NCI-H2029 treated with DMSO at 0.1 percent for 48 hours (cell line): Measurements from ENCODE around the gene LARGE1.

ENCODE experiments used
- DNase-seq: peaks from one replicate; lab custom pipeline; 2025; lab: John Stamatoyannopoulos, UW

Gene LARGE1

DNA sequence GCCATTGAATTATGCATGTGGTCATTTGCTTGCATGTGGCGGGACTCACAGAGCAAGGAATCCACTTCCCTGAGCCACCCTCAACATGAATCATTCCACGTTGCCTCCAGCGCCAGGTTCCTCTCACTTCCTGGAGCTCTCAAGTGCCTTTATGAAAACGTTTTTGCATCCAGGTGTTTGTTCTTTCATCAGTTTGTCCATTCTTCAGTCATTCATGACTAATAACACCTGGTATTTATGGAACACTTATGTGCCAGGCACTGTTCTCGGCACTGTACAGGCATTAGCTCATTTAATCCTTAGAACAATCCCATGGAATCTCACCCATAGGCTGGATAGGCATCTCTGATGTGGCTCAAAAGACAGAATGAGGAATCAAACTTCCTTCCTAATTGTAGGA is 606.0 kb downstream of the LARGE1 start:
- DNase-seq: no peak

DNA sequence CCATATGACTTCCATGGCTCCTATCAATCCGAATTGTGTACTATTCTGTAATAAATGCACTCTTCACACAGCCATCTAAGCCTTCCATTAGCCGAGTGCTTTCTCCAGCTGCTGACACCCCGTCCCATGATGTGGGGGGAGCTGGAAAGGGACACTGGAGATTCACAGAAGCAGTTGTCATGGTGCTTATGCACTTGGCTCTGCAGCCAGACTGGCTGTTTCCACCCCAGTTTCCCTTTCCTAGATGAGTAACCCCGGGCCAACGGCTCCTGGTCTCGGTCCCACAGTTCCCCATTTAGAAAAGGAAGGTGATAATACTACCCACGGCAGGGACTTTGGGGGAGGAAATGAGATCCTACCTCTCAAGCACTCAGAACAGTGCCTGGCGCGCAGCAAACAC is 617.2 kb downstream of the LARGE1 start:
- no peak for DNase-seq

DNA sequence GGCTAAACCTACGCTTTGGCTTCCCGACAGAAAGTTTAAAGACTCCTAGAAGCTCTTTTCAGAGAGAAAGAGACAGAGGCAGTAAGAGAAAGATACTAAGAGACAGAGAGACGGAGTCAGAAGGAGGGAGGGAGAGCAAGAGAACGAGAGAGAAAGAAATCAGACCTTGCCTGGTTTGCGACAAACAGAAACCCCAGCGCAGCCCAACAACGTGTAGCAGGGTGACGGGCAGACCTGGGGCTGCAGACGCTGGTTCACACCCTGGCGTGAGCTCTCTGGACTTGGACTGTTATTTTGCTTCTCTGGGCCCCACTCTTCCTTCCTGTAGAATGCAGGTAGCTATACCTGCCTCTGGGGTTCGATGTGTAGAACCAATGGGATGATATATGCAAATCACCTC is 617.7 kb downstream of the LARGE1 start:
- no peak for DNase-seq

DNA sequence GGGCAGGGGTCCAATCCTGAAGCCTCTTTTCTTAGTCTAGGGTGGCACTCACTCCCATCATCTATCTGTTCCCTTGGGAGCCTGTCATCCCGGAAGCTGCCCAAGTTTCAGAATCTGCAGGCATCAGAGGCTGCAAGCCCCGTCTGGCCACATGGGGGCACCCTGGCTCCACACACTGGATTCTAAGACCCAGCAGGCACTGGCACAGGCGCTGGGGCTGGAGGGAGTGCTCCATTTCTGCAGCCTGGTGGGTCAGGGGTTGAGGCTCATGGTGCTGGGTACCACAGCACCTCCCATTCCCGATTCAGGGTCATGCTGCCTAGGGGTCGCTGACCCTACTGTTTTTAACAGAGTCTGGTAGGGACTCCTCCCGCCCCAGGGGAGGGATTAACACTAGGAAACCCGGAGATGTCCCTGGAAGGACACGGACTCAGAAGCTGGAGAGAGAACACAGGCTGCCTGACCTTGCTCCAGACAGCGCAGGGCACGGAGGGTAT is 618.2 kb downstream of the LARGE1 start:
- peak; percentile 31 for DNase-seq

DNA sequence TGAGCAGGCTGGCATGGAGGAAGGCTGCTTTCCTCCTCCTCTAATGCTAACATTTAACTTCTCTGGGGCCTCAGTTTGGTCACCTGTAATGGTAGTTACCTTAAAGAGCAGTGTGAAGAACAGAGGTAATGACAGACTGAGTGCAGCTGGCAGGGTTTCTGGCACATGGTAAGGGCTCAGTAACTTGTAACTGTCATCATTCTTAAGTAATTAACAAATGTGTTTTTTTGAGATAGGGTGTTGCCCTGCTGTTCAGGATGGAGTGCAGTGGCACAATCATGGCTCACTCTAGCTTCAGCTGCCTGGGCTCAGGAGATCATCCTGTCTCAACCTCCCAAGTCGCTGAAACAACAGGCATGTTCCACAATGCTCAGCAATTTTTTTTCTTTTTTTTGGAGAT is 620.1 kb downstream of the LARGE1 start:
- DNase-seq: no peak

DNA sequence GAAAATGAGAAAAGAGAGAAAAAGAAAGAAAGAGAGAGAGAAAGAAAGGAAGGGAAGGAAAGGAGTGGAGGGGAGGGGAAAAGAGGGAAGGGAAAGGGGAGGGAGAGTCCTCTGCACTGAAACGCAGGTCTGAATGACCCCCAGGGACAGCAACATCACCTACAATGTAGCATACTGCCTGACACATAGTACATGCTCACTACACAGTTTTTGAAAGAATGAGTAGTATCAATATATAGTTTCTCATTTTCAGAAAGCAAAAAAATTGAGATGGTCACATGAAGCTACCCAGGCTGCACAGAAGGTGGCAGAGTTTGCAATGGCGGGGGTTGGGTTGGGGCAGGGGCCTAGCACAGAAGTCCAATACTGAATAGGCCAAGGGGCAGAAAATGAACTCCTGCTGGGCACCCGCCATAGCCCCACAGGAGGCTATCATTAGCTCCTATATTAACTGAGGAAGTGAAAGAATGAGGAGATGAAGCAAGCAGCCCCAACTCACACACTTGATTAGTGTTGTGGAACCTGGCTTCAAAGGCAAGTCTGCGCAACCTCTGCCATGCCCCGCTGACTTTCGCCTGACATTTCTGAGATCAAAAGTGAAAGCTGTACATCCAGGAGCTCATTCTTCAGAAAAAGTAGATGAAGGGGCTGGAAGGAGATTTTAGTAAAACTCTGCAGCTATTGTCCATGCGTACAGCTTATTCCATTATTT is 620.9 kb downstream of the LARGE1 start:
- DNase-seq: no peak

DNA sequence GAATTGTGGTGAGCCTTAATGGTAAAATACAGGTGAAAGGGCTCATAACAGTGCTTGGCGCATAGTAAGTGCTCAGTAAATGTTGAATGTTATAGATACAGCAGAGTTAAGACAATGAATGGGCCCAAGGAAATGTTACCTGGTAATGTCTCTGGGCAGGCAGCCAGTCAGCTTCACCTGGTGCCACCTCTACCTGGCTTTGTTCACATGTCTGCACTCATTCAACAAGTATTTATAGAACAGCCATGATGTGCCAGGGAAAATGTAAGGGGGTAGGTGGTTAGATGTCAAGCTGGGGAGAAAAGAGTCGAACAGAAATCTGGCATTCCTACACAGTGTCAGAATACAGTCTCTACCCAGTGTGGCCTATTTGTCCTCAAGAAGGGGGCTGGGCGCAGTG is 623.3 kb downstream of the LARGE1 start:
- DNase-seq: peak; percentile 92

DNA sequence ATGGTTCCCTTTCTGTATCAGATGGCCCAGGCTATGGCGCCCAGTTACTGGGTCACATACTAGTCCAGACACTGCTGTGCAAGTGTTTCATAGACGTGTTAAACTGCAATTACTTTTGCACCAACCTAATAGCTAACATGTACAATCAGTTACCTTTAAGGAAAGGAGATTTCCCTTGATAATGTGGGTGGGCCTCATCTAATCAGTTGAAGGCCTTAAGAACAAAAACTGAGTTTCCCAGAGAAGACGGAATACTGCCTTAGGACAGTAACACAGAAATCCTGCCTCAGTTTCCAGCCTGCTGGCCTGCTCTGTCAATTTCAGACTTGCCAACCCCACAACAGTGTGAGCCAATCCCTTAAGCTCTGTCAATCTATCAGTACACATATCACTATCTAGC is 632.2 kb downstream of the LARGE1 start:
- DNase-seq: no peak

DNA sequence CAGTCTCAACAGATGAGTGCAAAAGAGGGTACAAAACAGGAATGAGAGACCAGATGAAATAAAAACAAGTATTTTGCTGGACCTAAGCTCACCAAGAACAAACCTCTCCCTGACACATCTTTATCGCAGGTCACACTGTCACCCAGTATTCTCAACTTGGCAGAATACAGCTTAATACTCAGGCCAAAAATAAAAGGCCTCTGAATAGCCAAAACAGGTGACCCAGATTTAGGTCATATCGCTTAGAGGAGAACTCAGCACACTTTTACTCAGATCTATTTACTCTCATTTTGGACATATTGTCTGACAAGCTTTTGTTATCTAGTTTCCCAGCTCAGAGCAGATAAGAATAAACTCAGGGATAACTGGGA is 645.2 kb downstream of the LARGE1 start:
- DNase-seq: no peak

DNA sequence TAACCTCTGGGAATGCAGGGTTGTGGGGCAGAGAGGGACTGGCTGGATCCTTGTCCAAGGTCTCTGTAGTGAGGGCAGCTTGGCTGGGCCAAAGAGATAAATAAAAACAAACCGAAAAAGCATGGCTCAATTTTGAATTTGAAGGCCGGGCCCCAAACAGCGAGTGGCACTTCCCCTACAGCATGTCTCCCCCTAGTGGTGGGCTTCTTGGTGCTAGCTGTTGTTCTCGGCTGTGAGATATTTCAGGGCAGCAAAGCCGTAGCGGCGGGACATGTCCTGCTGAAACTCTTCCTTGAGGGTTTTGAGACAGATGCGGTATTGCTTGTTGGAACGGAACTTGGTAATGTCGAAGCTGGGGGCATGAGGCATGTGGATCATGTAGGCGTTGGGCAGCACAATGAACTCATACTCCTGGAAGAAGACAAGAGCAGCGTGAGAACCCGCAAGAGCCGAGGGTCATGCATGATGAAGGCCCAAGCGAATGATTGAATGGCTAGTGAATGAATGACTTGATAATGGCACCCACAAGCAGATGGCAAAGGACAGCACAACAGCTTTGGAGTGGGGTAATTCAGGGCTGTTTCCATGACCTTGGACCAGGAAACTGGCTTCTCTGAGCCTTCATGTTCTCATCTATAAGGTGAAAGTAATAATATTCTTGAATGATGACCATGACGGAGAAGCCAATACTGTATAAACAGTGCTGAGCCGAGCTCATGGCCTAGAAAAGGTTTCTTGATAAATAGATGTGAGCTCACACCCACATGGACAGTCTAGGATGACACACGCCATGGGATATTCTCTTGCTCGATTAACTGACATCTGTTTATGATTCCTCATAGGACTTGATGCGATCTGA is 645.8 kb downstream of the LARGE1 start:
- no peak for DNase-seq

DNA sequence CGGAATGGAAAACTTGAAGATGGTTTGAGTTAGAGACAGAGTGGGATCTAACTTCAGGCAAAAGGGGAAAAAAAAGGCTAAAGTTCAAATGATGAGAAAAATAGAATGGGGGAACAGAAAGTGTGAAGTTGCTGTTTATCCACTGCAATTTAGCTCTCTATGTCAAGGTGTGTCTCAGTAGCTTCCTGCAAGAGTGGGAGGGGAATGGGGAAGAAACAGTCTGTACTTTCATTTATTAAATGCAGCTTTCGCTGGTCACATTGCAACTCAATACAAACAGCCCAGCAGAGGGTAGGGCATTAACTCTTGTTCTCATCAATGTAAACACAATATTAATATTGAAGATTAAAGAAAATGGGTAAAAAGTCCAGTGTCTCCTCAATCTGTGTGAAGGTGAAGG is 647.4 kb downstream of the LARGE1 start:
- no peak for DNase-seq

DNA sequence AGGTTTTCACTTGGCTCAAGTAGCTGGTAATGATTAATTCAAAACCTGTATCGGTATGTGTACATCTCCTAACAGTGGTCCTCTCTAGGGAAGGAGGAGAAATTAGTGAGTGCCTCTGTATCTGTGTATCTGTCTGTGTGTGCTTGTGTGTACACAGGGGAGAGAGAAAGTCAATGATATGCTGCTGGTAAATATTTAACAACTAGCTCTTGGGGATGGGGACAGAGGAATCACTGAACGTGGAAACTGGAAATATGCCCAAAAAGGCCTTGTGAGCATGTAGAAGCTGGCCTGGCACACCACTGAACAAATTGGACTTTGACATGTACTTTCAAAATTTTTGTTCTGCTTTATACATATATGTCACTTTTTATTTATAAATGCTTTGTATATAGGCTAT is 648.1 kb downstream of the LARGE1 start:
- DNase-seq: peak; percentile 48

DNA sequence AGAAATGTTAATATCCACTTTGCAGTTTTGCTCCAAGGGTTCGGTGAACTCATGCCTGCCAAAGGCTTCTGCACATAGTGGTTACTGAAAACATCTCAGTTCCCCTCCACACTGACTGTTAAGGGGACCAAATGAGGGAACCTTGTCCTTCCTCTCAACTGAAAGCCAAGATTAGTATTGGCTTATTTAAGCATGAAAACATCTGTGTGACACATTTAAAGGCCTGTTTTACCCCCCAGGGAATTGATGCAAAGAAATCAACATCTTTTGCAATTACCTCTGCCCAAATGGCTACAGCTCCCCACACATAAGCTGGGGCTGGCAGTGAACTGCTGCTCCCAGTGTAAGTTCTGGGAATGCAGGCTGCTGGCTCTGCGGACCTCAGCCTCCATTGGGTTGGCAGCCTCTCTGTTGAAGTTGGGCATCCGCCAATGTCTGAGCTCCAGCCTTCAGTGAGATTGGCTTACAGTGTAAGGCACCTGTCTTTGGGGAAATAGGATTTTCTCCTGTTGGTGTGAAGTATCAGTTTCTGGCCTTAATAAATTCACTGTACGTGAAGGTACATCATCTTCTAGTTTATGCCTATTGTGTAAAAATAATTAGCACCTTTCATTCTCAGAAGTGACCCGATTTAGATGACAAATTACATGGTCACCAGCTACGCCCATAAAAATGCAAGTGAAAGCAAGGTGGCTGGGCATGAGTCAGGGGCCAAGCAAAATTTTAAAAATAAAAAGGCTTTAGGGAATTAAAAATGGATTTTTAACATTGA is 648.7 kb downstream of the LARGE1 start:
- peak; percentile 28 for DNase-seq

DNA sequence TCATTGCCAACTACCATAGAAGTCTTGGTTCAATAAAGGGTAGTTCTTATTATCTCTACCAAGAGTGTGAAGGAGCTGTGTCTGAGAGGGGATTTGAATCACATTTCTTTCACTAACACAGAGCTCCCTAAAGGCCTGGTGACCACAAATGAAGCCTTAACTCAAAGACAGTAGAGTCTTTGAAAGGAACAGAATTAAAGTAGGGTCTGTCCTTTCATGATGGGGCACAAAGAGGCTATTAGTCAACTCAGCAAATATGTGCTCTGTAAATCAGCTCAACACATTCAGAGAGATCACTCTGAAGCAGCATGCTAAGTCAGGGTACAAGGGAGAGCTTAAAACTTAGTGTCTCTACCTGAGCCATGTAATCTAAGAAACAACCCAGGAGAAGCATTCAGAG is 649.7 kb downstream of the LARGE1 start:
- DNase-seq: no peak

DNA sequence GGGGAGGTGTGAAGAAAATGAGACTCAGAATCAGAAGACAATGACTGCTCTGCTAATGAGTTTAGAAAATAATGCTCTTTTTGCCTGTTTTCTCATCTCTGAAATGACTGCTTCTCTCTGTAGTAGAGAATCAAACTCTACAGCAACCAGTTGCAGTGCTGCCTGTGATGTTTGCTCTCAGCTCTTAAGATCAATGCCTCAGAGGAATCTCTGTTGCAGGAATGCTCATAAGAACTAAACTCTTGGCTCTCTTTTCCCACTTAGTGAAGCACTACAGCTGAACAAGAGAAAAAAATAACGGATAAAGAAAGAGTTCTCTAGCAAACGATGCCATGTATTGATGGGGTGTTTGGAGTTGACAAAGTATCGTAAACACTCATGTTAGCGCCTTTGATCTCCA is 658.6 kb downstream of the LARGE1 start:
- no peak for DNase-seq

DNA sequence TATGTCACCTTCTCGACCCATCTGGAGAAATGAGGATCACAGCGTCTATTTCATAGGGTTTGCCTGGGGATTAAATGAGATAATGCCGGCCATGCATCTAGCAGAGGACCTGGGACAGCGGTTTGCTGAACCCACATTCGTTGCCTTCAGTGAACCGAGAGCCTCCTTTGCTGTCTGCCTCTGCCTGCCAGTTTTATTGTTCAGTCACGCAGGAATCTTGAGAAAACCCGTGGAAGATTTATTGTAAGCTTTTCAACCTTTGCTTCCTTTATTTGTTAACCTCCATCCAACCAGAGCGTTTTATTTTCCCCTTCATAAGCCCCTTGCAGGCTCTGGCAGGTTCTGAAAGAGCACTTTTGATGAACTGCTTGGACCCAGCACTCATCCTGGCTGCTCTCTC is 659.8 kb downstream of the LARGE1 start:
- DNase-seq: no peak

DNA sequence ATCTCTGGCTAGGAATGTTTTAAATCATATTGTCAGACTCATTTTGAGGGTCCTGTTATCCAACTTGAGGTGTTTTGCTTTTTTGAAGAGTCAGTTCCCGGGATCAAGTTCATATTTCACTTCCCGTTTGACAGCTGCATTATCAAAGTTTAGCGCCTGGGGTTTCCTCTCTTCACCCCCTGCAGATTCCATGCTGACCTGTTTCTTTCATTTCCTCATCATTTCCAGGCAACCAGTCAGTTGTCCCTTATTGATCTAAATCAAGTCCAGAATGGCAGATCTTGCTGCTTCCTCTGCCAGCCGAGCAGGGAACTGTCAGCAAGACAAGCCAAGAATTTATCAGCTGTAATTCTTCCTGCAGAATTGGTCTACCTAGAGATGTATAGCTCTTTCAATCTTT is 664.5 kb downstream of the LARGE1 start:
- no peak for DNase-seq

DNA sequence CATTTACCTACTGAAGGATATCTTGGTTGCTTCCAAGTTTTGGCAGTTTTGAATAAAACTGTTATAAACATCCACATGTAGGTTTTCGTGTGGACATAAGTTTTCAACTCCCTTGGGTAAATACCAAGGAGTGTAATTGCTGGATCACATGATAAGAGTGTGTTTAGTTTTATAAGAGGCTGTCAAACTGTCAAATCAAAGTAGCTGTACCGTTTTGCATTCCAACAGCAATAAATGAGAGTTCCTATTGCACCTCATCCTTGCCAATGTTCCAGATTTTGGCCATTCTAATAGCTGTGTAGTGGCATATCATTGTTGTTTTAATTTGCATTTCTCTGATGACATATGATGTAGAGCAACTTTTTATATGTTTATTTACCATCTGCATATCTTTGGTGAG is 671.3 kb downstream of the LARGE1 start:
- no peak for DNase-seq

DNA sequence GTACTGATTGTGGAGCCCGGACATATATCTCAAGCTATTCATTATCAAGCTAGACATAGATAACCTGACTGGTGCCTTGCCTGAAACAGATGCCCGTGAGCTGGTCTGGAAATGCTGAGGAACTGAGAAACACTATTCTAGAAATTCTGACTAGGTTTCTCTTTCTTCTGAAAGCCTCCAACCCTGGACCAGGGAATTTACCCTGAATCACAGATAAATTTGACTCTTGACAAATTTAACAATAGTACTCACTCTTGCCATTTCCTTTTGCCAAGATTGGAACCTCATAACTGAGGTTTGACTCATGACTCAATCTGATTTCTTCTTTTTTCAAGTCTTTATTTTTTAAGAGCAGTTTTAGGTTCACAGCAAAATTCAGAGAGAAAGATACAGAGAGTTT is 672.5 kb downstream of the LARGE1 start:
- DNase-seq: no peak

DNA sequence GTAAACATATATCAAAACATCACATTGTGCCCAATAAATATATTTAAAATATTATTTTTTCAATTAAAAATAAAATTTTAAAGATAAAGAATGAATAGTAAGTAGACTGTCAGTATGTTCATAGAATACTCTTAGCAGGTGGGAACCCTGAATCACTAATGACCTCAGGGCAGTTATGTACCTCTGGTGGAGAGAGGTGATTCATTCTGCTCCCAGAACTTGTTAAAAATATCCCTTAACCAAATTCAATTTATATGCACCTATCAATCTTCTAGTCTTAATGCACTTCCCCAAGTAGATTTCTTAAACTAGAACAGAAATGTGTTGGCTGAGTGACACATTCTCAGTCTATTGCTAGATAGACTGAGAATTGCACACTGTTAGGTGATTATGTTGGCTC is 678.2 kb downstream of the LARGE1 start:
- DNase-seq: no peak

DNA sequence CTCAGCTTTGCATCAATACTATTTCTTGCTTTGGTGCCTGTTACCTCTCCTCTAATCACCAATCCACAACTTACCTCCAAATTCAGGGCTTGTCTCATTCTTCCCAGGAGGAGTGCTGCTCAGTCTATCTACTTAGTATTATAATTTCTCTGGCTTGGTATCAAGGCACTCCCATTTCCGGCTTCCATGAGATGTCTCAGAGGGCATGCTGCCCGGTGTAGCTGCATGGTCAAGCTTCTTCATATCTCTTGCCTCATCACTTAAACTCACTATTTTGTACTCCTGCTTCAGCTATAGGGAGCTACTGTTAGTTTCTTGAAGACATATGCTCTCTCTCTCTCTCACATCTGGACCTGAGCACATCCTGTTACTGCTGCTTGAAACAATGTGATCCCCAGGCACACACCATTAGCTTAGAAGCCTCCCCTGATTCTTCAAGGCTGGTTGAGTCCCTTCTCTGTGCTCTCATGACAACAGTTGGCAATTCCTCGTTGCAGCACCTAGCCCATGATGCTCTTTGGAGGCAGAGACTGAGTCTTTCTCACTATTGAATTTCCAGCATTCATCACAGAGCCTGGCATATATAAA is 679.3 kb downstream of the LARGE1 start:
- DNase-seq: no peak

DNA sequence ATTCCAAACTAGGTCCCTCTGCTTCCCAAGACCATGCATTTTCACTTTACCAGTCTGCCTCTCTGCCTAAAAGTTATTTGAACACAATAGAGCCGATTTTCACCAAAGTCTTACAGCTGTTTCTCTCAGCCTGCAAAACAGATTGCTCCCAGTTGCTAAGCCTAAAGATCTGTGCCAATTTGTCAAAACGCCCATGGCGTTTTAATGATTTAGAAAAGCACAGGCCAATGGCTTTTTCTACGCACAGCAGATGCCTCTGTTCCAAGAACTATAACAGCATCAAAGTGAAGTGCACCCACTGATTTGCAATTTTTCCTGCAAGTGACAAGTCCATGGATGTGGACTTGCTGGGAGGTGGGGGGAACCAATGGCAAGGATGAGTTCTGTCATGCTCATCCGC is 688.2 kb downstream of the LARGE1 start:
- DNase-seq: no peak
